Measurements from ENCODE around the gene SLC19A3. TPM values are rescaled to one million over a fixed set of nuclear protein-coding genes. Genes with fewer than 3 reads are reported as not detected.
"Not testable (repeated sequence)": the region's sequence is repeated elsewhere in the genome, so short reads cannot be mapped to it uniquely, and the experiment has no call there.

SLC19A3 gene
- total RNA-seq, 2 donors from 2014 or later = 6.4 to 19.6 TPM

DNA sequence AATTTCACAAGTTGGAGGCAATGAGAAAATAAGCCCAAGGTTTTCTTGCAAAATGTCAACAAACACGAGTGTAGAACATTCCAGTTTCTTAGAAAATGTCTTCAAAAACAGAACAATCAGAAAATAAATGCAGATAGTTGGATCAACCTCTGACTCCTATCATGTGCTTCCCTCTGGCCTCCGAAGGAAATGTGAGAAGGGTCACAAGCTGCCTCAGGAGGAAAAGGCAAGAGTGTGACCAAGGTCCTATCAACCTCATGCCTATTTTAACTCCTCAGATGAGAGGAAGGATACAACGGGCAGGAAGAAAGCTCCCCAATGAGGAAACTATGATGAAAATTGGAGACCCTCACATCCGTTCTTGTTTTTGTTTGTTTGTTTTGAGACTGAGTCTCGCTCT is 43.3 kb downstream of the SLC19A3 start:
- intact Hi-C loops (cut with DNase I) = no loop called here
- H3K4me3 ChIP-seq = no peak overlapping the region
- no peak overlapping the region for H3K27ac ChIP-seq
- H3K4me1 ChIP-seq = no peaks in the 10 kb centered on the region
- TF ChIP-seq, protein P1, sequence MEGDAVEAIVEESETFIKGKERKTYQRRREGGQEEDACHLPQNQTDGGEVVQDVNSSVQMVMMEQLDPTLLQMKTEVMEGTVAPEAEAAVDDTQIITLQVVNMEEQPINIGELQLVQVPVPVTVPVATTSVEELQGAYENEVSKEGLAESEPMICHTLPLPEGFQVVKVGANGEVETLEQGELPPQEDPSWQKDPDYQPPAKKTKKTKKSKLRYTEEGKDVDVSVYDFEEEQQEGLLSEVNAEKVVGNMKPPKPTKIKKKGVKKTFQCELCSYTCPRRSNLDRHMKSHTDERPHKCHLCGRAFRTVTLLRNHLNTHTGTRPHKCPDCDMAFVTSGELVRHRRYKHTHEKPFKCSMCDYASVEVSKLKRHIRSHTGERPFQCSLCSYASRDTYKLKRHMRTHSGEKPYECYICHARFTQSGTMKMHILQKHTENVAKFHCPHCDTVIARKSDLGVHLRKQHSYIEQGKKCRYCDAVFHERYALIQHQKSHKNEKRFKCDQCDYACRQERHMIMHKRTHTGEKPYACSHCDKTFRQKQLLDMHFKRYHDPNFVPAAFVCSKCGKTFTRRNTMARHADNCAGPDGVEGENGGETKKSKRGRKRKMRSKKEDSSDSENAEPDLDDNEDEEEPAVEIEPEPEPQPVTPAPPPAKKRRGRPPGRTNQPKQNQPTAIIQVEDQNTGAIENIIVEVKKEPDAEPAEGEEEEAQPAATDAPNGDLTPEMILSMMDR (IDR thresholded peaks at IDR 0.05) = no peak
- no peaks in the 10 kb centered on the region for H3K27me3 ChIP-seq
- no peaks in the 10 kb centered on the region for H3K9me3 ChIP-seq
- DNase-seq = no peak
- no peak overlapping the region for H3K9ac ChIP-seq (ENCODE audit: low read depth in 2 of 2, low read length in 2 of 2)
- no peaks in the 10 kb centered on the region for H3K36me3 ChIP-seq

DNA sequence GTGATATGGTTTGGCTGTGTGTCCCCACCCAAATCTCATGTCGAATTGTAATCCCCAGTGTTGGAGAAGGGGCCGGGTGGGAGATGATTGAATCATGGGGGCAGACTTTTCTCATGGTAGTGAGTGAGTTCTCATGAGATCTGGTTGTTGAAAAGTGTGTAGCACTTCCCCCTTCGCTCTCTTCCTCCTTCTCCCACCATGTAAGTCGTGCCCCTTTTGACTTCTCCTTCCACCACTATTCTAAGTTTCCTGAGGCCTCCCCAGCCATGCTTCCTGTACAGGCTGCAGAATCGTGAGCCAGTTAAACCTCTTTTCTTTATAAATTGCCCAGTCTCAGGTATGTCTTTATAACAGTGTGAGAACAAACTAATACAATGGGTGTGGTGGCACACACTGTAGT is 44.2 kb downstream of the SLC19A3 start:
- H3K4me1 ChIP-seq; H3K27ac ChIP-seq; DNase-seq; H3K27me3 ChIP-seq; H3K9ac ChIP-seq (ENCODE audit: low read depth in 2 of 2, low read length in 2 of 2); intact Hi-C loops (cut with DNase I); H3K9me3 ChIP-seq; H3K4me3 ChIP-seq; H3K36me3 ChIP-seq: not testable (repeated sequence)

GRCh38 chr2:227671170-227671905 is 46.5 kb downstream of the SLC19A3 start:
- Histone ChIP-seq H3K9ac (ENCODE audit: low read depth in 2 of 2, low read length in 2 of 2) (no peak overlapping the region), H3K4me3 (no peak overlapping the region), H3K9me3 (no peaks in the 10 kb centered on the region), H3K27ac (no peak overlapping the region), H3K4me1 (no peaks in the 10 kb centered on the region), H3K27me3 (no peaks in the 10 kb centered on the region), H3K36me3 (no peaks in the 10 kb centered on the region)
- DNase-seq = no peak
- TF ChIP-seq, protein P1 (IDR thresholded peaks at IDR 0.05) = no peak
- intact Hi-C loops (cut with DNase I) = no loop called here

DNA sequence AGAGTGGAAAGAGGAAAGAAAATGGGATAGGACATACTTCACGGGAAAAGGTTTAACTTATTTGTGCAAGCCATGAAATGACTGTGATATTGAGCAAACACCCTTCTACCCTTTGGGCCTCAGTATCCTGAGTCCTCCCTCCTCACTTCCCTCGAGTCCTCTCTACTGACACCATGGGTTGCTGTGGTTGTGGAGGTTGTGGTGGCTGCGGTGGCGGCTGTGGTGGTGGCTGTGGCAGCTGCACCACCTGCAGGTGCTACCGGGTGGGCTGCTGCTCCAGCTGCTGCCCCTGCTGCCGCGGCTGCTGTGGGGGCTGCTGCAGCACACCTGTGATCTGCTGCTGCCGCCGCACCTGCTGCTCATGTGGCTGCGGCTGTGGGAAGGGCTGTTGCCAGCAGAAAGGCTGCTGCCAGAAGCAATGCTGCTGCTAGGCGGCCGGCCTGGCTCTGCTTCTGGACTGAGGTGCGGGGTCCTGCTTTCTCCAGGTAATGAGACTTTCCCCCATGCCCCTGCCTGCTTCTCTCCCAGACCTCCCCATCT is 51.1 kb downstream of the SLC19A3 start, which contains the start of gene SCYGR5:
SCYGR5 (plus strand) TSS at position 174 of the 540 bp plus-strand sequence; CDS start at position 174, 0 bp downstream.
- H3K27me3 ChIP-seq; H3K27ac ChIP-seq; H3K36me3 ChIP-seq; intact Hi-C loops (cut with DNase I); H3K9ac ChIP-seq (ENCODE audit: low read depth in 2 of 2, low read length in 2 of 2); DNase-seq; H3K9me3 ChIP-seq; H3K4me3 ChIP-seq; H3K4me1 ChIP-seq: not testable (repeated sequence)

DNA sequence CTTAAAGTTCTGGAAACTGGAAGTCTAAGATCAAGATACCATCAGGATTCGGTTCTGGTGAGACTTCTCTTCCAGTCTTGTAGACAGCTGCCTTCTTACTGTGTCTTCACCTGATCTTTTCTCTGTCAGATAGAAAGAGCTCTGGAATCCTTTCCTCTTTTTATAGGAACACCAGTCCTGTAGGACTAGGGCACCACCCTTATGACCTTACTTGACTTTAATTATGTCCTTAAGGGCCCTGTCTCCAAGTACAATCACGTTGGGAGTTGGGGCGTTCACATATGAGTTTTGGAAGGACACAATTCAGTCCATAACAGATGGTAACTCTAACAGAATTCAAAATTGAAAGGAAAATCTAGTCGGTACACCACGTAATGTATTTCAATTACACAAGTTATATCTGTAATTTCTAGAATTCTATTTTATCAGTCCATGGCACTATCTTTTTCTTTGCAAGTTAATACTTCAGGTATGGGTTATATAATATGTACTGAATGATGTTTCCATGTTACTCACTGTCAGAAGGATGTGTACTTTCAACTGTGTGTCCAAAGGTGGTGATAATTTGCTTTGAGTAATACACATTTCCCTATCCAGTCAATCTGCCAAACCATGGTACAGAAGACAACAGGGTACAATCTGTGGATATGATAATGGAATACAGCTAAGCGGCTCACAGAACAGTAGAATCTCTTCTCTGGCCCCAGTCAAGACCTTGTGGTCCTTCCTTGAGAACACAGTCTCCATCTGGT is 52.5 kb downstream of the SLC19A3 start:
- Histone ChIP-seq H3K4me1 (no peaks in the 10 kb centered on the region), H3K27ac (no peak overlapping the region), H3K36me3 (no peaks in the 10 kb centered on the region), H3K9me3 (no peaks in the 10 kb centered on the region), H3K9ac (ENCODE audit: low read depth in 2 of 2, low read length in 2 of 2) (no peak overlapping the region), H3K4me3 (no peak overlapping the region), H3K27me3 (no peaks in the 10 kb centered on the region)
- intact Hi-C loops (cut with DNase I) = no loop called here
- DNase-seq = no peak
- TF ChIP-seq, protein P1 (IDR thresholded peaks at IDR 0.05) = no peak

GRCh38 chr2:227661827-227662226 is 56.0 kb downstream of the SLC19A3 start:
- no peak overlapping the region for H3K4me3 ChIP-seq
- no peak overlapping the region for H3K9ac ChIP-seq (ENCODE audit: low read depth in 2 of 2, low read length in 2 of 2)
- H3K27ac ChIP-seq = no peak overlapping the region
- TF ChIP-seq, protein P1 (IDR thresholded peaks at IDR 0.05) = no peak
- DNase-seq = no peak
- no peaks in the 10 kb centered on the region for H3K27me3 ChIP-seq
- H3K36me3 ChIP-seq = no peaks in the 10 kb centered on the region
- no peaks in the 10 kb centered on the region for H3K4me1 ChIP-seq
- H3K9me3 ChIP-seq = no peaks in the 10 kb centered on the region
- intact Hi-C loops (cut with DNase I) = loop anchor here (2.0 kb wide), 1 partner anchor 105 kb away; no protein-coding TSS in a partner anchor
